ENCODE measurements around the gene PDE3B.
"Not testable (repeated sequence)": the region's sequence is repeated elsewhere in the genome, so short reads cannot be mapped to it uniquely, and the experiment has no call there.

The PDE3B gene

DNA sequence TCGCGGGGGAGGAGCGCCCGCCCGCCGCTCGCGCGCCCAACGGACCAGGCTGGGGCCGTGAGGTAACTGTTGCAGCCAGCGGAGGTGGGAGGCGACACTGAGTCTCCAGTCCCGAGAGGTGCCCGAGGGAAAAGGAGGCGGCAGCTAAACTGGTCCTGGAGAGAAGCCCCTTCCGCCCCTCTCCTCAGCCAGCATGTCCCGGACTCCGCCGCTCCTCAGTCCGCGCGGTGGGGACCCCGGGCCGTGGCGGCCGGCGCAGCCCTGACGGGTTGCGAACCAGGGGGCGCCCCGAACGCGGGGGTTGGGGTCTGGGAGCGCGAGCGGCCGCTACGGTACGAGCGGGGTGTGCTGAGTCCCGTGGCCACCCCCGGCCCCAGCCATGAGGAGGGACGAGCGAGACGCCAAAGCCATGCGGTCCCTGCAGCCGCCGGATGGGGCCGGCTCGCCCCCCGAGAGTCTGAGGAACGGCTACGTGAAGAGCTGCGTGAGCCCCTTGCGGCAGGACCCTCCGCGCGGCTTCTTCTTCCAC lies at the start of gene PDE3B:
Gene PDE3B (plus strand): TSS at position 108 of the 529 bp plus-strand sequence. CDS start 272 bp downstream, at position 380.
- peak; percentile 55 to 81 for DNase-seq

- not testable (repeated sequence) for DNase-seq
These were observed 48.3 kb upstream of the PDE3B start for GRCh38 chr11:14595261-14595660.

DNA sequence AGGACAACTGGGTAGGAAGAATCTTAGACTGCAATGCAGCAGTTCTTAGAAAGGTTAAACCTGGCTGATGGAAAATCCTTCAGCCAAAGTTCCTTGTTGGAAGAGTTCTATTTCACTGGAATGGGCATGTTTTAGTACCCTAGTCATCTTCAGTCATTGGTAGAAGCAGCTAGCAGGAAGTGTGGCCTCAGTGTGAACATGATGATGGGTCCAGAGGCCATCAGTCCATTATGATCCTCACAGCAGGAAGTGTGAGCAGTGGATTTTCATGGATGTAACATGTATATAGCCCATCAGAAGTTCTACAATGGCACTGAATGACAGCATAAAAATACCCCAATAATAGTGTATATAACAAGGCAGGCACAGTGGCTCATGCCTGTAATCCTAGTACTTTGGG lies 35.9 kb upstream of the PDE3B start:
- DNase-seq: no peak

DNA sequence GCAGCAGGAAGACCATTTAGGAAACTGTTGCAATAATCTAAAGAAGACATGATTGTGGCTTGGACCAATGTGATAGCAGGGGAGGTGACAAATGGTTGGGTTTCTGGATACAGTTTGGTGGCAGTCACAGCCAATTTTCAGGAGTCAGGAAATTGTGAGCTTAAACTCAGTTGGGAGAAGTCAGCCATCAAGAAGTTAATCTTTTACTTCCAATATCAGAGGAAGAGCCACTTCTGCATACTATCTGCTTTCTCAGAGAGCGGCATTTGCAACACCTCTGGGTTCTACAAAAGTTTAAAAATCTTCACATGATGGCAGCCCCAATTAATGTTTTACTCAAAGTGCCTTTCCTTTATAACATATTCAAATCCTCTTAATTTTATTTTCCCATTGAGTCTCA lies 33.7 kb upstream of the PDE3B start:
- DNase-seq: no peak

DNA sequence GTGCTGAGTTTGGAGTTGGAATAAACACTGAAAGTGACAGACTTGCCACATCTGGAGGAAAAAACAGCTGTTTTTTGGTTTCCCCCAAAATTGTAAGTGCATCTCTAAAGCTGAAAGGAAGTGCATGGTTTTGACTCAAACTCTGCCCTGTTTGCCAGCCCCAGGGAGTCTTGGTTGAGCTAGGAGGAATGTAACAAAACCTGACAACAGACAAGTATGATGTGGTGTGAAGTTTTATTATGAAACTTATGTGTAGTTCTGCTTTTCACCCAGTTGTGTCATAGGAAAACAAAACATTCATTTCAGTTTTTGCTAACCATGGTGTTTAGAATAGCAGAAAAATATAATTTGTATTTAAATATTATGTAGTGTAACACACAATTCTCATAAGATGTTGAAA lies 31.7 kb upstream of the PDE3B start:
- DNase-seq: no peak

DNA sequence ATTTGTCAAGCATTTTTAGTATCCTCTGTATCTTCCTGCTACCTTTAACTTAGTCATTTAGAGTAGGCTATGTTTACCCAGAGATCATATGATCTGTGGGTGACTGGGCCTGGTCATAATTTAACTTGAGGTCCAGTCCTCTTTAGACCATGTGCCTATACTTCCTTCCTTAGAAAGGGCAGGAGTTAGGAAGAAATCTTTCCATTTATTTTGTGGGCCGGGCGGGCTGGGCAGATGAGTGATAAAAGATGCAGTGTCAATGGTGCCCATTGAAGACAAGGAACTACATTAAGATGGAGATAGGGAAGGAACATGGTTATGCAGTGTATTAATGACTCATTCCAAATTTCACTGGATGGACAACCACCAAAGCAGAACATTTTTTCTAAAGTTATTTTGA lies 30.9 kb upstream of the PDE3B start:
- DNase-seq: no peak

GRCh38 chr11:14614091-14614622 lies 29.4 kb upstream of the PDE3B start:
- DNase-seq: no peak

DNA sequence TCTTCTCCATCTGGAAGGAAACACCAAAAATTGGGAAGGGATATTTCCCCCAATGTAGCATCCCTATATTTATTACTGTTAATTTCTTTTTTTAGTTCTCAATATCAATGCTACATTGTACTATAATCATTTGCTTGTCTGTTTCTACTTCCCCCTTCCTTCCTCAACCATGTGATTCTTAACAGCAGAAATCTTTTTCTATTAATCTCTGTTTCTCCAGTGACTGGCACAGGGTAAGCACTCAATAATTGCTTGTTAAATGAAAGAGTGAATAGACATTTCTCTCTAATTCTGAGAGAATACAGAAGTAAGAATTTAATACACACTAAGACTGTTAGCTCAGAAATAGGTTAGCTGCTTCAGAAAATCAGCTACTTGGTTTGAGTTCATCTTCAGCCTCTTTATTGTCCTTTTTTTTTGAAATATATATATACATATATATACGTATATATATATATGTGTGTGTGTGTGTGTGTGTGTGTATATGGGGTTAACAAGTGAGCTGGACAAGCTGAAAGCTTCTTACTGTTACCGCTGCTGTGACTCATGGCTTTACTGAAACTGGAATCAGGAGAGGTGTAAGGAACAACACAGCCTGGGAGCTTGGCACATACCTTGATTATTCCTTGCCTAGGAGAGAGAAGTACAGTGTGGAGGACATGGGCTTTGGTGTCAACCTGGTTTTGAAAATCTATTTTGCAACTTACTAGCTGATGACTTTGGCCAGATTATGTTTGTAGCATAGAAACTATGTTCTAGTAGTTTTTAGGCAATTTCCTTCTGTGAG lies 26.2 kb upstream of the PDE3B start:
- DNase-seq: no peak

- DNase-seq: no peak
These were observed 25.5 kb upstream of the PDE3B start for GRCh38 chr11:14618060-14618459.

GRCh38 chr11:14619603-14620531 lies 23.7 kb upstream of the PDE3B start:
- no peak for DNase-seq

- DNase-seq: no peak
These were observed 21.2 kb upstream of the PDE3B start for GRCh38 chr11:14622223-14622954.

DNA sequence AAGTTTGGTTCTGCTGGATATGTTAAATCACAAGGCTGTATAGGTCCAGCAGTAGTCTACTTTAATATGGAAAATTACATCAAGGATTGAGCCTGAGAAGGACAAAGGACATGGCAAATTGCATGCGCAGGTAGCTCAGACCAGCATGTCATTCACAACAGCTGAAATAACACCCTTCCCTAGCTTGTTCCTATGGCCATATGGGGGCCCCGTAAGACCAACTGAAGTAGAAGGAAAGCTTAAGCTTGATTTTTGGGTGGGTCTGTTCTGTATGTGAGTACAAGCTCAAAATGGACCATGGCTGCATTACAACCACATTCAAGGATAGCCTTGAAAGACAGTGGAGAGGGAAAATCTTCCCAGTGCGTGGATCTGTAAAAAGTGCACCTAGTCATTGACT lies 20.6 kb upstream of the PDE3B start:
- no peak for DNase-seq

DNA sequence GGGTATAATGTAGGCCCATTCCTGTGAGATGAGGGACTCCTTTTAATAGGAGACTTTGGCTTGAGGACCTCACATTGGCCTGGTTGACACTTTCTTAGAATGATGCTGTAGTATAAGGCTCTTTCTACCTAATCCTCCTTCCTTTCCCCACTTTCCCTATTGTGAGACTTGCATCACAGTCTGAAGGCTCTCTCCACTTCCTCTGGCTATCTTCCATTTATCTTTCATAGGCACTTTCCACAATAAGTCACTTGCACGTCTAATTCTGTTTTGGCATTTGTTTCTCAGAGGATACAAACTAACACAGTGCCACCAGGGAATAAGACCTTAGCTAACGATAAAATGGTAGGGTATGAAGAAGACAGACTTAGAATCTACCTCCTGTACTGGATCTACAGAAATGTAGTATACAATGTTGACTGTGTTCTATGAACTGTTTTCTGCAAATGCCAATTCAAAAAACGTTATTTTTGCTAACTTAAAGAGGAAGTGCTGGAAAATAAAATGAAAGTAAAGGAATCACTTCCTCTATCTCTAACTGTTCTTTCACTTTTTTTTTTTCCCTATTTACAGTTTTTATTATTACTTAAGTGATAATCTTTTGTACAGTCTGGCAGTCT lies 17.9 kb upstream of the PDE3B start:
- no peak for DNase-seq

GRCh38 chr11:14626650-14627049 lies 17.0 kb upstream of the PDE3B start:
- DNase-seq: no peak

GRCh38 chr11:14633506-14634224 lies 9.9 kb upstream of the PDE3B start:
- DNase-seq: not testable (repeated sequence)

GRCh38 chr11:14634813-14635212 lies 8.8 kb upstream of the PDE3B start:
- DNase-seq: no peak

DNA sequence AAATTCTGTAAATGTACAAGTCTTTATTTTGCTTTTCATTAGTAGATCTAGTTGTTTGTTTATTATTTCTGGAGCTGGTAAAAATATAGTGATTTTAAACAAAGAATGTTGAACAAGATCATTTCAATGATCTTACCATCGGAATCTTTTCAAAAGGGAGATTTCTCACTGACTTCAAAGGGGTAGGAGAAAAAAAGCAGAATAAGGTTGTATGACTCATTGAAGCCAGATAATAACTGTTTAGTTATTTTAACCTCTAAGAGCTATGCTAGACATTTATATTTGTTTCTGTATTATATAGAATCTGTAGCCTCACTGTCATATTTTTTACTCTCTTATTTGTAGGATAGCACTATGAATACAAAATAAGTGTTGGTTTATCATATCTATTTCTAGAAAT lies 8.1 kb upstream of the PDE3B start:
- no peak for DNase-seq

DNA sequence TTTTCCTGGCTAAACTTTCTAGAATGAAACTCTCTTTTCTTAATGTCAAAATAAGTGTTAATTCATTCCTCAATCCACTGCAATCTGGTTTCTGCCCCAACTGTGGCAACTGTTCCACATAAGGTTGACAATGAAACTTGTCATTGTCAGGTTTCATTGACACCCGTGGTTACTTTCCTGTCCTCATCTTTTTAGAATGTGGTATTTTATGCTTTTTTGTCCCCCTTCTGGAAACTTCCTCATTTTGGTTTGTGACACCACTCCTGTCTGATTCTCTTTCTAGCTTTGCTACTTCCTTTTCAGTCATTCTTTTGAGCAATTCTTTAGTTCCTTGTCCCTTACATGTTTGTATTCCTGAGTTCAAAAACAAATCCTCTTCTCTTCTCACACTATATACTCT lies 7.5 kb upstream of the PDE3B start:
- DNase-seq: no peak

- no peak for DNase-seq
These were observed 5.7 kb upstream of the PDE3B start for GRCh38 chr11:14637868-14638409.

DNA sequence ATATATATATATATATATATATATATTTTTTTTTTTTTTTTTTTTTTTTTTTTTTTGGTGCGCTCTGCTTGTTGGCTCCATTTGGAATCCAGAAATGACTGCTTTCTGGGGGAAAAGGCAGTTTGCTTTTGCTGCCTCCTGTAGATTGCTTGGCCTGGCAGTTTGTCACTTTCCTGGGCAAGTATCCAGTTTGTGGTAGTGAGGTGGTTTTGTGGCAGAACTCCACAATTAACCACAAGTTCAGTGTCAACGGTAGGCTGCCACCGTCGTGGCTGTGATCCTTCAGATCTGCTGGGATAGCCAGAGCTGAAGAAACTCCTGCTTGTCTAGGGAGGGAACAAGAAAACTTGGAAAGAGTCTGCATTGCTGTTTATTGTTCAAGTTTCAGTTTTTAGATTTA lies 5.0 kb upstream of the PDE3B start:
- peak in 1 of 2 experiments; percentile 17 for DNase-seq

DNA sequence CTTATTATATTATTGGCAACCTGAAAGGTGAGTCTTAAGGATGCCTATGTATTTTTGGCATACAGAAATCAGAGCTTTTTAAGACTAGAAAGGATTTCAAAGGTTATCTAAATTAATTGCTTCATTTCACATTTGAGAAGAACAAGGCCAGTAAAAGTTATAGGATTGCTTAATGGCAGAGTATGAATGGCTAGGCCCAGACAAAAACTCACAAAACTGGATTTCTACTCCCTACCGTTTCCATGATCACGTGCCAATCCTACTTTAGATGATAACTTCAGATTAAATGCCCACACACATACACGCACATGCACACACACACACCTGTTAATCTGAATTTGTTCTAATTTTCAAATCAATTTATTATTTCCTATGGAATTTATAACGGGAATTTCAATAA lies 1.8 kb upstream of the PDE3B start:
- DNase-seq: no peak
